Suppressor macrophage treated with lipopolysaccharide for 1 hour (primary cell): ENCODE measurements around the gene BUD13.

ENCODE experiments used
- DNase-seq, 3 donors: peaks; one replicate each; pipeline ENCODE4 v3.0.0-alpha.2; 2020 to 2022

Gene BUD13

GRCh38 chr11:116712428-116712827 is 60.4 kb downstream of the BUD13 start:
- DNase-seq: no peak

GRCh38 chr11:116710762-116711161 is 62.0 kb downstream of the BUD13 start:
- DNase-seq: no peak

- DNase-seq: no peak
Measured at GRCh38 chr11:116710001-116710674, 62.6 kb downstream of the BUD13 start.

GRCh38 chr11:116707746-116708145 is 65.0 kb downstream of the BUD13 start:
- DNase-seq: no peak

- DNase-seq: no peak
Measured at GRCh38 chr11:116707161-116707629, 65.6 kb downstream of the BUD13 start.

GRCh38 chr11:116703421-116703820 is 69.4 kb downstream of the BUD13 start:
- DNase-seq: no peak

- no peak for DNase-seq
Measured at GRCh38 chr11:116702772-116703385, 69.9 kb downstream of the BUD13 start.

- no peak for DNase-seq
Measured at GRCh38 chr11:116701876-116702275, 70.9 kb downstream of the BUD13 start.

- no peak for DNase-seq
Measured at GRCh38 chr11:116701297-116701801, 71.4 kb downstream of the BUD13 start.

- no peak for DNase-seq
Measured at GRCh38 chr11:116700586-116701220, 72.1 kb downstream of the BUD13 start.
